Measurements from ENCODE around the gene SSX2IP. TPM values are rescaled to one million over a fixed set of nuclear protein-coding genes. Genes with fewer than 3 reads are reported as not detected.
"Not testable (repeated sequence)": the region's sequence is repeated elsewhere in the genome, so short reads cannot be mapped to it uniquely, and the experiment has no call there.

The SSX2IP gene
- total RNA-seq, 1 experiment from 2014 or later: 42.4 TPM

GRCh38 chr1:84644472-84644871 is 45.8 kb downstream of the SSX2IP start:
- no TSS peak for BruUV-seq (replicated peaks)
- intact Hi-C loops (cut with micrococcal nuclease; ENCODE audit: unreplicated experiment): no loop called here
- POLR2A ChIA-PET (ENCODE audit: low non-redundant PET): no interaction called here

GRCh38 chr1:84643183-84643582 is 47.1 kb downstream of the SSX2IP start:
- POLR2A ChIA-PET (ENCODE audit: low non-redundant PET): no interaction called here
- intact Hi-C loops (cut with micrococcal nuclease; ENCODE audit: unreplicated experiment): no loop called here
- peaks cover 24% of the 10 kb centered on the region for H3K36me3 ChIP-seq (ENCODE audit: insufficient read depth, low read length, poor library complexity, severe bottlenecking)
- no TSS peak for BruUV-seq (replicated peaks)
- no peak for DNase-seq (ENCODE audit: low spot score)
- CTCF ChIA-PET: no interaction called here
- H3K4me1 ChIP-seq (ENCODE audit: insufficient read depth, low read length, poor library complexity, severe bottlenecking): no peaks in the 10 kb centered on the region
- H3K9me3 ChIP-seq (ENCODE audit: low read depth, low read length, poor library complexity, severe bottlenecking): no peaks in the 10 kb centered on the region
- TF ChIP-seq CTCF (conservative IDR thresholded peaks at IDR 0.05; ENCODE audit: low read depth, low read length): no peak
- no peak for TF ChIP-seq EZH2 (IDR thresholded peaks at IDR 0.05; ENCODE audit: borderline replicate concordance, low read depth, low read length, poor library complexity, severe bottlenecking)
- H3K27me3 ChIP-seq (replicated peaks; ENCODE audit: insufficient read depth, low read depth, low read length, poor library complexity): no peaks in the 10 kb centered on the region
- no peak overlapping the region for H3K27ac ChIP-seq (ENCODE audit: low read depth, low read length, poor library complexity, severe bottlenecking)
- no peak overlapping the region for H3K4me3 ChIP-seq (ENCODE audit: low read depth, low read length, poor library complexity, severe bottlenecking)

More at GRCh38 chr1:84644472-84644871, 45.8 kb downstream of the SSX2IP start:
- no peak for DNase-seq (ENCODE audit: low spot score)
- no peak overlapping the region for H3K4me3 ChIP-seq (ENCODE audit: low read depth, low read length, poor library complexity, severe bottlenecking)
- no peak overlapping the region for H3K27ac ChIP-seq (ENCODE audit: low read depth, low read length, poor library complexity, severe bottlenecking)
- H3K36me3 ChIP-seq (ENCODE audit: insufficient read depth, low read length, poor library complexity, severe bottlenecking): peaks cover 24% of the 10 kb centered on the region
- H3K9me3 ChIP-seq (ENCODE audit: low read depth, low read length, poor library complexity, severe bottlenecking): no peaks in the 10 kb centered on the region
- CTCF ChIA-PET: no interaction called here
- H3K4me1 ChIP-seq (ENCODE audit: insufficient read depth, low read length, poor library complexity, severe bottlenecking): no peaks in the 10 kb centered on the region
- TF ChIP-seq CTCF (conservative IDR thresholded peaks at IDR 0.05; ENCODE audit: low read depth, low read length): no peak
- no peak for TF ChIP-seq EZH2 (IDR thresholded peaks at IDR 0.05; ENCODE audit: borderline replicate concordance, low read depth, low read length, poor library complexity, severe bottlenecking)
- H3K27me3 ChIP-seq (replicated peaks; ENCODE audit: insufficient read depth, low read depth, low read length, poor library complexity): no peaks in the 10 kb centered on the region

- Histone ChIP-seq H3K27me3 (replicated peaks; ENCODE audit: insufficient read depth, low read depth, low read length, poor library complexity) (no peaks in the 10 kb centered on the region), H3K36me3 (ENCODE audit: insufficient read depth, low read length, poor library complexity, severe bottlenecking) (peaks cover 20% of the 10 kb centered on the region), H3K9me3 (ENCODE audit: low read depth, low read length, poor library complexity, severe bottlenecking) (no peaks in the 10 kb centered on the region), H3K4me1 (ENCODE audit: insufficient read depth, low read length, poor library complexity, severe bottlenecking) (no peaks in the 10 kb centered on the region), H3K27ac (ENCODE audit: low read depth, low read length, poor library complexity, severe bottlenecking) (no peak overlapping the region), H3K4me3 (ENCODE audit: low read depth, low read length, poor library complexity, severe bottlenecking) (no peak overlapping the region)
- ChIA-PET CTCF (no interaction called here), POLR2A (ENCODE audit: low non-redundant PET) (no interaction called here)
- intact Hi-C loops (cut with micrococcal nuclease; ENCODE audit: unreplicated experiment): no loop called here
- no TSS peak for BruUV-seq (replicated peaks)
- no peak for DNase-seq (ENCODE audit: low spot score)
- TF ChIP-seq CTCF (conservative IDR thresholded peaks at IDR 0.05; ENCODE audit: low read depth, low read length) (no peak), EZH2 (IDR thresholded peaks at IDR 0.05; ENCODE audit: borderline replicate concordance, low read depth, low read length, poor library complexity, severe bottlenecking) (no peak)
Observed at GRCh38 chr1:84642774-84643173, 47.5 kb downstream of the SSX2IP start.

- BruUV-seq (replicated peaks); intact Hi-C loops (cut with micrococcal nuclease; ENCODE audit: unreplicated experiment); H3K27me3 ChIP-seq (replicated peaks; ENCODE audit: insufficient read depth, low read depth, low read length, poor library complexity); H3K36me3 ChIP-seq (ENCODE audit: insufficient read depth, low read length, poor library complexity, severe bottlenecking); DNase-seq (ENCODE audit: low spot score); H3K27ac ChIP-seq (ENCODE audit: low read depth, low read length, poor library complexity, severe bottlenecking); H3K4me1 ChIP-seq (ENCODE audit: insufficient read depth, low read length, poor library complexity, severe bottlenecking); H3K9me3 ChIP-seq (ENCODE audit: low read depth, low read length, poor library complexity, severe bottlenecking); H3K4me3 ChIP-seq (ENCODE audit: low read depth, low read length, poor library complexity, severe bottlenecking); POLR2A ChIA-PET (ENCODE audit: low non-redundant PET); CTCF ChIA-PET: not testable (repeated sequence)
Observed at GRCh38 chr1:84639731-84640130, 50.5 kb downstream of the SSX2IP start.
